GM18909 (cell line): ENCODE data around the gene LRR1.
A peak's percentile ranks its signal among the peaks of the same experiment; 100 is the strongest.
"Not testable (repeated sequence)": the region's sequence is repeated elsewhere in the genome, so short reads cannot be mapped to it uniquely, and the experiment has no call there.

Experiments used
- ATAC-seq: cut with Tn5 transposase; IDR thresholded peaks from one replicate; pipeline ENCODE4 v1.9.1; 2021; ENCODE audit warnings: mild to moderate bottlenecking; ENCODE audit not compliant: unreplicated experiment, poor library complexity

LRR1 gene

DNA sequence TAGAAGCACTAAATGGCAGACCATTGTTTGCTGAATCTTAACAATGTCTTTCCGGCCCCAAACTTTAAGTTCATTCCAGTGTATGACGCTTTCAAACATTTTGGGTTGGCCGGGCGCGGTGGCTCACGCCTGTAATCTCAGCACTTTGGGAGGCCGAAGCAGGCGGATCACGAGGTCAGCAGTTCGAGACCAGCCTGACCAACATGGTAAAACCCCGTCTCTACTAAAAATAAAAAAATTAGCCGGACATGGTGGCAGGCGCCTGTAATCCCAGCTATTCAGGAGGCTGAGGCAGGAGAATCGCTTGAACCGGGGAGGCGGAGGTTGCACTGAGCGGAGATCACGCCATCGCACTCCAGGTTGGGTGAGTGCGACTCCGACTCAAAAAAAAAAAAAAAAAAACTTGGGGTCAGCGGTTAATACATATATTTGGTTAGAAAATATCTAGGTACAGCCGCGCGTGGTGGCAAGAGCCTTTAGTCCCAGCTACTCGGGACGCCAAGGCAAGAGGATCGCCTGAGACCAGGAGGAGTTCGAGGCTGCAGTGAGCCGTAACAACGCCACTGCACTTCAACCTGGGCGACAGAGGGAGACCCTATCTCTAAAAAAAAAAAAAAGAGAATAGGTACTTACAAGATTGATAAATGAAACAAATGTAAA lies 13.6 kb upstream of the LRR1 start:
- ATAC-seq = not testable (repeated sequence)

DNA sequence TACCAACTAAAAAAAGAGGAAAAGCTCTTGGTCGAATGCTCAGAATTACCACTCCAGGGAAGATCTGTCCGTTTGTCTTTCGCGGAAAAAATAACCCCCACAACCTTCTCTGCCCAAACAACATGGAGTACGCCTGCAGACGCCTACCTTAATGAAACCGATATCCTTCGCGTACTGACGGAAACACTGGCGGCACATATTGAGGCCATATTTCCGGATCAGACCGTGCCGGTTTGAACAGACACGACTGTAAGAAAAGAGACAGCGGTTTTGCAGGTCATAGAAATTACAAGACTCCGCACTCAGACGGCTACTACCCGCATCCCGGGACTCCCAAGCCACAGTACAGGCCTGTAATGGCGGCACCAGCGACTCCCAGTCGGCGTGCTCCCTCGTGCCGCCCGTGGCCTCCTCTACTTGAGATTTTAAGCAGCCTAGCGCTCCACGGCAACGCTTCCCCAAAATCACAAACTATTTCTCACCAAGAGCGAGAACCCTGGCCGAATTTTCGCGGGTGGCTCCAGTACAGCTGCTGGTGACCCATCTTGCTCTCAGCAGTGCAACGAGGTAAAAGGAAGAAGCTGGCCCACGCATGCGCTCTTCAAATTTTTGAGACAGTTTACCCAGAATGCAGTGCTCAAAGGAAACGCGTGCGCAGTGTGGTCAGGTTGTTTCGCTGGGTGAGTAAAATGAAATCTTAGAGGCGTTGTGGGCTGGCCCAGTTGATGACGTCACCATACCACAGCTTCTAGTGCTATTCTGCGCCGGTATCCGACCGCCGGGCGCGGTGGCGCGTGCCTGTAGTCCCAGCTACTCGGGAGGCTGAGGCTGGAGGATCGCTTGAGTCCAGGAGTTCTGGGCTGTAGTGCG lies 12.7 kb upstream of the LRR1 start, which contains the start of gene RPS29:
Gene RPS29 (minus strand): TSS at position 578 of the 870 bp plus-strand sequence. CDS start 34 bp downstream, at position 544.
- peak; percentile 88 for ATAC-seq

DNA sequence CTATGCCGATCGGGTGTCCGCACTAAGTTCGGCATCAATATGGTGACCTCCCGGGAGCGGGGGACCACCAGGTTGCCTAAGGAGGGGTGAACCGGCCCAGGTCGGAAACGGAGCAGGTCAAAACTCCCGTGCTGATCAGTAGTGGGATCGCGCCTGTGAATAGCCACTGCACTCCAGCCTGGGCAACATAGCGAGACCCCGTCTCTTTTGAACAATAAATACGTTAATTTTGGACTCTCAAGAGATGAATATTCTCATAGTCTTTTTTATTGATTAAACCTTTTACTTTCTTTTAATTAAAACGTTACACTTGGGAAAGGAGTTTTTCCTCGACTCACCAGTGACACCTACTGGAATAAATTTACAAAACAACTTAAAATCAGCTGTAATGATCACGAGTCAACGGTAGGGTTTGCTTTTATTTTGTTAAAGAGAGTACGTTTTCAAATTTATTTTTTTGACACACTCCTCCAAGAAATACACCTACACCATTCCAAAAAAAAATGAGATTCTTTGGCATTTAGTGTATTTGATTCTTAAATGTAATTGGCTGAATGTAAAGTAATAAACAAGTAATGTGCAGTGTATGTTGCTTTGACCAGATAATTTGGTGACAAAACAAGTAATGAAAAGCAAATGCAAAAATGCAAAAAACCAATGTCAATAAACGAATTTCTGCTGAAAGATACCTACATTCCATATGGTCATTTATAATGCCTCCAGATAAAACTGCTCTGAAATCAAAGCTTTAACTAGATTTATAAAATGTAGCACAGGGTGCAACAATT lies 11.9 kb upstream of the LRR1 start:
- ATAC-seq = peak; percentile 30

DNA sequence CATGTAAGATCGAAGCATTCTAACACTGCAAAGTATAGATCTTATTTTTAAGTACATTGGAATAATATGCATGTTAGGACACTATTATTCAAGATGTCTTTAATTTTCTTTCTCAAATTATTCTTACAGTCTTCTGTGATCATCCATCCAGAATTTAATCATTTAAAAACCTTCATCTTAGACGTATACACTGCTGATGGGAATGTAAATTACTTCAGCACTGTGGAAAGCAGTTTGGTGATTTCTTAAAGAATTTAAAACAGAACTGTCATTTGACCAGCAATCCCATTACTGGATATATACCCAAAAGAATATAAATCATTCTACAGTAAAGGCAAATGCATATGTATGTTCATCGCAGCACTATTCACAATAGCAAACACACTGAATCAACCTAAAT lies 9.4 kb upstream of the LRR1 start:
- no peak for ATAC-seq

DNA sequence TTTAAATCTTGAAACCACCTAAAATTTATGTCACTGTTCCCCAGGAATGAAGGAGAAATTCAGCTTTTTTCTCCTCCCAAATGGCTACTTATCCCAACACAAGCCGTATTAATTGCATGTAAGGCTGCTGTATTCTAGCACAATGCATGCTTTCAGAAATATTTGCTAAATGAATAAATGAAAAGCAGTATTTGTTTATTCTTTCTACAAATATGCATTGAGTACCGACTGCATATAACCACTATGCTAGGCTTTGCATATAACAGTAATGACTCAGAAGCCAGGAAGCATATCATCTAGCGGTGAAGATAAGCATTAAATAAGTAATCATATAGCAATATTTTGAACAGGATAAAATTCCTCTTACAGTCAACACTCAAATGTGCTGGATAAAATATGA lies 5.7 kb upstream of the LRR1 start:
- ATAC-seq = no peak

DNA sequence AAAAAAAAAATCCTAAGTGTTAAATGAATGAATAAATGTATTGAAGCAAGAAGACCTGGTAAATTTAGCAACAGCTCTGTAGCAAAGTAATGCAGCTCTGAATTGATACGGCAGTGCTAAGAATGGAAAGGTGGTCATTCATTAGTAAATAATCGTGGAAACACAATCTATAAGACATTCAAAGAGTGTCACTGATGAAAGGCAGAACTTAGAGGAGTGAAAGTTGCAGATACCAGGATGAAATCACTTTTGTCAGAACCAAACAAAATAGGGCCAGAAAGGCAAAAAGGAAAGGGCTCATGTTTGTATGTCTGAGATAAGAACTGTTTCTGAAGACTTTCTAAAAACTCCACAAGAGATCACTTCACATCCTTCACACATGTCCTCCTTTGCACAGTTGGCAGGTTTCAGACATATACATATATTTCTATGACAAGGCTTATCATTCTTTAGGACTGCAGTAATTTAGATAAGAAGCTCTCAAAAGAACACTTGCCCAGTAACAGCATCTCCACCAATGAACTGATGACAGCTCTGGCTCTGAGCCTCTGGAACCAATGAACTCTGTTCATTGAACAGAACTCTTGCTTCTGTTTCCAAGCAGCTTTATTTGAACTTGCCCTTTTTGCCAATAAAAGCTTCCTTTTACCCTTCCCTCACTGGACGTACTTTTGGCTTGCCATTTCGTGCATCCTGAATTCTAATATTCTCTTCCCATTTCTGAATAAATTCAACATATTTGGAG lies 4.2 kb upstream of the LRR1 start:
- peak; percentile 22 for ATAC-seq

DNA sequence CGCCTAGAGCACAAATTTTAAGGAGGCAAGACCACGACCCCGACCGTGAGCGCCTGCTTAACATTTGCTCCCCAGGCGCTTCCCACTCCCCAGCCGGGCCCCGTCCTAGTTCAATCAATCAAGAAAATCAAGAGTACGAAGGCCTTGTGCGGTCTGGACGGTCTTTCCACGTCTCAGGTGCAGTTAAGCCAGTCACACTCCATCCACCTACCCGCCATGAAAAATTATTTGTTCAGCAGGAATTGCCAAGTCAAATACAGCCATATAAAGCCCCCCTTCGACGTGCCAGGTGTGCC lies 603 bp upstream of the LRR1 start:
- peak; percentile 0 for ATAC-seq

DNA sequence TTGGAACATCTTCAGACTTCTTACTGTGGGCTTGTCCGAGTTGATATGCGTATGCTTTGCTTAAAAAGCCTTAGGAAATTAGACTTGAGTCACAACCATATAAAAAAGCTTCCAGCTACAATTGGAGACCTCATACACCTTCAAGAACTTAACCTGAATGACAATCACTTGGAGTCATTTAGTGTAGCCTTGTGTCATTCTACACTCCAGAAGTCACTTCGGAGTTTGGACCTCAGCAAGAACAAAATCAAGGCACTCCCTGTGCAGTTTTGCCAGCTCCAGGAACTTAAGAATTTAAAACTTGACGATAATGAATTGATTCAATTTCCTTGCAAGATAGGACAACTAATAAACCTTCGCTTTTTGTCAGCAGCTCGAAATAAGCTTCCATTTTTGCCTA lies 8.8 kb downstream of the LRR1 start:
- ATAC-seq = no peak

DNA sequence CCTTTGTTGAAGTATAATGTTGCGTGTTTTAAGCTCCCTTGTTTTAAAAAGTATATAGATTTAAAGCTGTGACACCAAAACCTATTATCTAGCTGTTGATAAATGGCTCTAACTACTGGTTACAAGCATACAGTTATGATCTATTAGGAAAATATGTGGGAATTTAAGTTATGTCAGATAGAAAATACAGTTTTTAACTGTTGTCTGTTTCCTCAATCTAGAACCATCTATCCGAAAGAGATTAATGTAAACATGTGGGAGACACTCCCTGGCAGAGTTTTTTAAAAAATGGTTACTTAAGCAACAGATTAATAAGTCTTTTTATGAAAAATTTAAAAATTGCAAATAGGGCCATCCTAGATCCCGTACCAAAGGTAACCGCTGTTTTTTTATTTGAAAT lies 13.5 kb downstream of the LRR1 start:
- no peak for ATAC-seq

DNA sequence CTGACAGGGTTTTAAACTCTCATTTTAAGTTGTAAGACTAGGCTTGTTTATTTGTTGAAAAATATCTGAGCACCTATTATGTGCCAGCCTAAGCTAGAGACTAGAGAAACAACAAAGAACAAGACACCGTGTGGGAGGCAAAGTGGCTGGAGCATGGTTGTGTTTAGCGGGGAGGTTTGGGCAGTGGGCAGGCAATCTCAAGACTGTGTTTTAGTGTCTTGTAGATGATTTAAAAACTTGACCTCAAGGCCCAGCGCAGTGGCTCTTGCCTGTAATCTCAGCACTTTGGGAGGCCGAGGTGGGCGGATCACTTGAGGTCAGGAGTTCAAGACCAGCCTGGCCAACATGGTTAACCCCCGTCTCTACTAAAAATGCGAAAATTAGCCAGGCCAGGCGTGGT lies 13.9 kb downstream of the LRR1 start:
- ATAC-seq = no peak

DNA sequence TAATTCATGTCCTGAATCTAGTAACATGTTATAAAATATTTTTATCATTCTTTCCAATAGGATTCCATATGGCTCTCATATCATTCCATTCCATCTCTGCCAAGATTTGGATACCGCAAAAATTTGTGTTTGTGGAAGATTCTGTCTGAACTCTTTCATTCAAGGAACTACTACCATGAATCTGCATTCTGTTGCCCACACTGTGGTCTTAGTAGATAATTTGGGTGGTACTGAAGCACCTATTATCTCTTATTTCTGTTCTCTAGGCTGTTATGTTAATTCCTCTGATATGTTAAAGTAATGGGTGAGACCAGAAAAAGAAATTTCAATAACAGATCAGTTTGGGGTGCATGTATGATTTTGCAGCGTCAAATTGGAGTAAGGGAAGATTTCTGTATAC lies 15.5 kb downstream of the LRR1 start:
- no peak for ATAC-seq

DNA sequence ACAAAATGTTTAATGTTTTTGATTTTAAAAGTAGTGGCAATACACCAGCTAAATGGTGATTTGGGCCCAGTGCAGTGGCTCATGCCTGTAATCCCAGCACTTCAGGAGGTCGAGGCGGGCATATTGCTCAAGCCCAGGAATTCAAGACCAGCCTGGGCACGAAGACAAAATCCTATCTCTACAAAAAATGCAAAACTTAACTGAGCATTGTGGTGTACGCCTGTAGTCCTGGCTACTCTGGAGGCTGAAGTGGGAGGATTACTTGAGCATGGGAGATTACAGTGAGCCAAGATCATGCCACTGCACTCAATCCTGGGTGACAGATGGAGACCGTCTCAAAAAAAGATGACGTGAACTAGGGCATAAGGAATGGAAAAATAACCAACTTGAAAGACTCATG lies 17.0 kb downstream of the LRR1 start:
- no peak for ATAC-seq

DNA sequence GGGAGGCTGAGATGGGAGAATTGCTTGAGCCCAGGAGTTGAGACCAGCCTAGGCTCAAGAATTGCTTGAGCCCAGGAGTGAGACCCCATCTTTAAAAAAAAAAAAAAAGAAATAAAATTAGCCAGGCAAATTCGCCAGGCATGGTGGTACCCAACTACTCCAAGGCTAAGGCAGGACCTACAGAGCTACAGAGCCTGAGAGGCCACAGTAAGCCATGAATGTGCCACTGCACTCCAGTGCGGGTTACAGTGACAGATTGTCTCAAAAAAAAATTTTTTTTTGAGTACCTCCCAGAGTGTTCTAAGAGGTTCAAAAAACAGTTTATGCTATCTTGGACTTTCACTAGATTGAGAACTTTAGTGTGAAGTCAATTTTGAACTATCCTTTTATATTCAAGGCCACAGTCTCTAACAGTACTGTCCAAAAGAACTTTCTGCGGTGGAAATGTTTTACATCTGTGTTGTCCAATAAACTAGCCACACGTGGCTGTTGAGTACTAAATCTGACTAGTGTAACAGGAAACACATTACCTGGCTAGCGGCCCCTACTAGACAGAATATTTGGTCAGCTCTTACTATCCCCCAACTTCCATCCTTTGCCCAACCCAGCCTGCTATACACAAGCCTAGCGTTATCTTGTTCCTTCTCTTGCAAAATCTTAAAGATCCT lies 19.2 kb downstream of the LRR1 start:
- no peak for ATAC-seq

DNA sequence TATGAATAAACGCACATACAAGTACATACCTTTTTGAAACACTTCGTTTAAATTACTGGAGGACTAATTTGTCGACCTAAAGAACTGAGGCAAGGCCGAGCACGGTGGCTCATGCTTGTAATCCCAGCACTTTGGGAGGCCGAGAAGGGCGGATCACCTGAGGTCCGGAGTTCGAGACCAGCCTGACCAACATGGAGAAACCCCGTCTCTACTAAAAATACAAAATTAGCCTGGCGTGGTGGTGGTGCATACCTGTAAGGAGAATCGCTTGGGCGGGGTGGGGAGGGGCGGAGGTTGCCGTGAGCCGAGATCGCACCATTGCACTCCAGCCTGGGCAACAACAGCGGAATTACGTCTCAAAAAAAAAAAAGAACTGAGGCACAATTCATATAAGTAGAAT lies 20.5 kb downstream of the LRR1 start:
- not testable (repeated sequence) for ATAC-seq

DNA sequence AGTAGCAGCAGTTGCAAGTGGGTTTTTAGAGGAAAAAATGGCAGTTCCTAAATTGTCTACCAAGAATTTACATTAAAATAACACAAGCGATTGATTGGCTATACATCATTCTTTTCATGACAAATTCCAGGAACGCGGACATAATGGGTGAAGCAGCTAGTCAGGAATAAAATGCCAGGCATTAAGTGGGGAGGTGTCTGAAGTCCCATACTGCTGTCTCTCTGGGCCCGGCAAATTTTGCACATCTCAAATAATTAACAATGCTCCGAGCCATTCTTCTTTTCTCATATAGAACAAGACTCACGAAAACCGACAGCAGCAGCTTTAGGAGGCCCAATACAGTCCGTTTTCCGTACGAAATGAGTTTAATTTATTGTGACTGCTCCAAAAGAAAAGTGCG lies 21.0 kb downstream of the LRR1 start:
- ATAC-seq = no peak

DNA sequence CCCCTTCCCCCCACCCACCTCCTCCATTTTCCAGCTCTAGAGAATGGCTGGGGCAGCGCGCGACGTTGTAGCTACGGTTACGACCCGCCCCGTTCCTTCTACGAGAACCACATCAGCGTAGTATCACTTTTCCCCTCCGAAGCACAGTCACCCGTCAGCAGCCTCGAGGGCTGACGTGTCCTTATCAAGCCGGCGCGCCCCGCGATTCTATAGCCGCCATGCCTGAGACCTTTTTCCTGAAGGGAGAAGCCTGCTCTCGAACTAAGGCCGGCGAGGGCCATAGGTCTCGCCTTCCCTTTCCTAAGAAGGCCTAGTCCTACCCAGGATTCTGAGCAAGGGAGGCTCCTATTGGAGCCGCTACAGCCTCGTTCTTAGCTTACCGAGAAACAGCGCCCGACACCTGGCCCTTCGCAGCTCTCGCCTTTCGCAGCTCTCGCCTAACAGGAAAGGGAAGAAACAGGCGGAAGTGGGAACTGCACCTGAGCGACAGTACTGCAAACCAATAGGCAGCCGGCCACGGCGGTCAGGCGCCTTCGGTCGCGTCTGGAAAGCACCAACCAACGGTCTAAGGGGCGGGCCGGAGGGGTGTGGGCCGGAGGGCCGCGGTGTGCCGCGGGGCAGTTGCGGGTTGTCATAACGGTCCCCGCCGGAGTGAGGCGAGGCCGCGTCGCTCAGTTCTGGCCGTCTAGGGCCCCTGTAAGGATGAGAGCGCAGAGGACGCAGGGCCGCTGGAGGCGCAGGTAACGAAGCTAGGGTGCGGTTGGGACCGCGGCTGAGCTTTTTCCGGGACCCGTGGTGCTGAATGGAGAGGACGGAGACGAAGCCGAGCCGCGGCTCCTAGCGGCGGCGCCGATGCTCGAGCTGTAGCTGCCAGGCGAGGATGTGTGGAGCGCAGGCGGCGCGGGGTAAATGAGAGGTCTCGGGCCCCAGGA lies 21.7 kb downstream of the LRR1 start, which contains the start of the genes MGAT2 and RPL36AL:
Gene MGAT2 (plus strand): TSS at position 618 of the 932 bp plus-strand sequence. CDS start 470 bp downstream, outside the sequence.
Gene RPL36AL (minus strand): TSS at position 445 of the 932 bp plus-strand sequence. CDS start 1,522 bp downstream, outside the sequence.
- ATAC-seq = peak; percentile 94

DNA sequence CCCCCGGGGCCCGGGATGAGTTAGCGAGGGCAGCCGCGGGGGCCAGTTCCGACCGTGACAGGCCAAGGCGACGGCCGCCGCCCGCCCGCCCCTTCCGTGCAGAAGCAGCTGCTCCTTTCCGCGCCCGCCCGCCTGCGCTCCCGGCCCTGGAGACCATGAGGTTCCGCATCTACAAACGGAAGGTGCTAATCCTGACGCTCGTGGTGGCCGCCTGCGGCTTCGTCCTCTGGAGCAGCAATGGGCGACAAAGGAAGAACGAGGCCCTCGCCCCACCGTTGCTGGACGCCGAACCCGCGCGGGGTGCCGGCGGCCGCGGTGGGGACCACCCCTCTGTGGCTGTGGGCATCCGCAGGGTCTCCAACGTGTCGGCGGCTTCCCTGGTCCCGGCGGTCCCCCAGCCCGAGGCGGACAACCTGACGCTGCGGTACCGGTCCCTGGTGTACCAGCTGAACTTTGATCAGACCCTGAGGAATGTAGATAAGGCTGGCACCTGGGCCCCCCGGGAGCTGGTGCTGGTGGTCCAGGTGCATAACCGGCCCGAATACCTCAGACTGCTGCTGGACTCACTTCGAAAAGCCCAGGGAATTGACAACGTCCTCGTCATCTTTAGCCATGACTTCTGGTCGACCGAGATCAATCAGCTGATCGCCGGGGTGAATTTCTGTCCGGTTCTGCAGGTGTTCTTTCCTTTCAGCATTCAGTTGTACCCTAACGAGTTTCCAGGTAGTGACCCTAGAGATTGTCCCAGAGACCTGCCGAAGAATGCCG lies 22.6 kb downstream of the LRR1 start:
- ATAC-seq = peak; percentile 33
